Measurements from ENCODE around the gene MYT1.

GRCh38 chr20:64156886-64157875, 7.1 kb upstream of the MYT1 start:
- TF ChIP-seq CTCF (IDR thresholded peaks at IDR 0.05) = no peak
- TF ChIP-seq POLR2A (IDR thresholded peaks at IDR 0.05) = no peak
- no peak for TF ChIP-seq POLR2AphosphoS5 (IDR thresholded peaks at IDR 0.05)

Measured in breast epithelium (tissue), 3 donors.